ENCODE measurements around the gene LGR4. TPM values are rescaled to one million over a fixed set of nuclear protein-coding genes. Genes with fewer than 3 reads are reported as not detected.

LGR4 gene
- total and polyA plus RNA-seq, 9 of the 15 experiments (the other 6 are each of a cell fraction or from before 2014, with no cell fraction given), result 0.94 to 10.1 (median 5.8) TPM

- Histone ChIP-seq H3K36me3 (ENCODE audit: control insufficient read depth, insufficient read depth, low read length) (no peaks in the 10 kb centered on the region; the same call in 1 of the 3 replicates), H3K4me3 (no peak overlapping the region), H3K27me3 (ENCODE audit: control insufficient read depth in 2 of 2, insufficient read depth in 2 of 2, low read length in 2 of 2) (no peaks in the 10 kb centered on the region), H3K4me1 (replicated peaks in 1 of 2; ENCODE audit: control insufficient read depth in 2 of 2, insufficient read depth in 2 of 2, low read length in 2 of 2) (peaks cover 0 to 56% of the 10 kb centered on the region in 2 experiments; a peak in 4 of 5 replicates), H4K20me1 (replicated peaks; ENCODE audit: control insufficient read depth, insufficient read depth, low read length) (no peaks in the 10 kb centered on the region), H3K9me3 (replicated peaks; ENCODE audit: control insufficient read depth, insufficient read depth, low read depth, low read length) (no peaks in the 10 kb centered on the region), H2AFZ (ENCODE audit: low read depth, low read length) (no peak overlapping the region), H3K9me1 (ENCODE audit: control insufficient read depth, insufficient read depth, low read length) (no peaks in the 10 kb centered on the region), H3K79me2 (ENCODE audit: control insufficient read depth, insufficient read depth, low read length) (peaks cover 20% of the 10 kb centered on the region; the same call in 2 of the 3 replicates), H3K9ac (ENCODE audit: insufficient read depth in 1 of 2, low read depth in 2 of 2, low read length in 2 of 2) (no peak overlapping the region), H3K4me2 (ENCODE audit: insufficient read depth, low read length) (0 out of 2 replicates have a peak overlapping the region, but pooled peaks have one; percentile 7), H3K27ac (ENCODE audit: extremely low read depth, low read depth, low read length) (no peak overlapping the region)
- BruUV-seq (replicated peaks), result no TSS peak
- ChIA-PET POLR2A (interaction anchor here (0.8 to 2.1 kb wide), 5 partner anchors 8 to 32 kb away, joined by 3 to 11 read pairs (median 3); no protein-coding TSS in a partner anchor), CTCF (ENCODE audit: low intra/inter-chr PET ratio) (no interaction called here)
- in situ Hi-C loops (cut with MboI) (no loop called here), intact Hi-C loops (cut with micrococcal nuclease) (no loop called here)
- DNase-seq (ENCODE audit: extremely low read depth in 1 of 4, low spot score in 3 of 4) (peak in 2 of 4 experiments; percentile 22 to 45), ATAC-seq (peak; percentile 24), FAIRE-seq (no peak)
- TF ChIP-seq ZNF76 (CRISPR knock-in tag; IDR thresholded peaks at IDR 0.05; ENCODE audit: borderline replicate concordance), result no peak
- no peak for TF ChIP-seq GABPB2 (CRISPR knock-in tag; conservative IDR thresholded peaks at IDR 0.05)
- TF ChIP-seq ZNF217 (CRISPR knock-in tag; IDR thresholded peaks at IDR 0.05), result no peak
- TF ChIP-seq TOE1 (IDR thresholded peaks at IDR 0.05; ENCODE audit: borderline replicate concordance), result no peak
- TF ChIP-seq TOE1 (CRISPR knock-in tag; IDR thresholded peaks at IDR 0.05; ENCODE audit: borderline replicate concordance, low read depth), result no peak
- 0 out of 2 replicates have a peak, but pooled peaks have one; percentile 15 for TF ChIP-seq MAFK (IDR thresholded peaks at IDR 0.05; ENCODE audit: low read length)
- no peak for TF ChIP-seq MCM3 (IDR thresholded peaks at IDR 0.05)
- TF ChIP-seq RFX1 (IDR thresholded peaks at IDR 0.05), result peak; percentile 37; the same call in 1 of the 2 replicates
- peak; percentile 61; the same call in 1 of the 2 replicates for TF ChIP-seq SOX6 (IDR thresholded peaks at IDR 0.05)
- TF ChIP-seq MLLT1 (IDR thresholded peaks at IDR 0.05), result no peak
- TF ChIP-seq ID3 (CRISPR knock-in tag; IDR thresholded peaks at IDR 0.05), result no peak
- TF ChIP-seq ID3 (tag; IDR thresholded peaks at IDR 0.05), result peak; percentile 20; the same call in 1 of the 2 replicates
- TF ChIP-seq SMARCB1 (IDR thresholded peaks at IDR 0.05; ENCODE audit: insufficient read length, low read depth), result no peak
- TF ChIP-seq MAFF (IDR thresholded peaks at IDR 0.05; ENCODE audit: low read length), result peak; percentile 40; the same call in 1 of the 2 replicates
- no peak for TF ChIP-seq CC2D1A (IDR thresholded peaks at IDR 0.05)
- TF ChIP-seq POU5F1 (IDR thresholded peaks at IDR 0.05; ENCODE audit: borderline replicate concordance, low read depth, low read length, partially characterized antibody), result no peak
- 0 out of 2 replicates have a peak, but pooled peaks have one; percentile 28 for TF ChIP-seq MXI1 (IDR thresholded peaks at IDR 0.05; ENCODE audit: low read depth, low read length)
- TF ChIP-seq PTTG1 (tag; IDR thresholded peaks at IDR 0.05; ENCODE audit: low read depth), result no peak
- TF ChIP-seq SIRT6 (IDR thresholded peaks at IDR 0.05; ENCODE audit: low read depth, low read length), result no peak
- no peak for TF ChIP-seq RAD21 (CRISPR knock-in tag; conservative IDR thresholded peaks at IDR 0.05 in 1 of 2, IDR thresholded peaks at IDR 0.05 in 1 of 2)
- no peak for TF ChIP-seq ZNF778 (CRISPR knock-in tag; IDR thresholded peaks at IDR 0.05)
- TF ChIP-seq ZFP36 (IDR thresholded peaks at IDR 0.05; ENCODE audit: low read depth, low read length, partially characterized antibody), result no peak
- no peak for TF ChIP-seq MAZ (CRISPR knock-in tag; conservative IDR thresholded peaks at IDR 0.05 in 1 of 2, IDR thresholded peaks at IDR 0.05 in 1 of 2)
- TF ChIP-seq TAF15 (IDR thresholded peaks at IDR 0.05; ENCODE audit: low read depth, low read length), result no peak
These were observed 60.3 kb downstream of the LGR4 start for GRCh38 chr11:27412192-27412691.
